Breast epithelium (tissue), 4 donors: ENCODE results near the gene PRR7. TPM values are rescaled to one million over a fixed set of nuclear protein-coding genes. Genes with fewer than 3 reads are reported as not detected.

Experiments used
- DNase-seq, 2 donors: peaks; one replicate each; pipeline ENCODE4 v3.0.0-alpha.2; 2019; ENCODE audit warnings: low spot score in 2 of 2
- H3K27ac ChIP-seq, 2 donors: fragments of 200-600 bp; sonication (generic) in 1 of 2; one replicate each; pipeline ENCODE4 v1.5.1; 2016 to 2019; ENCODE audit warnings: mild to moderate bottlenecking in 1 of 2
- H3K27me3 ChIP-seq, 2 donors: fragments of 200-600 bp; sonication (generic) in 1 of 2; one replicate each; pipeline versions ENCODE4 v1.5.1 to v1.6.0; 2017 to 2019; ENCODE audit warnings: control low read depth in 1 of 2, mild to moderate bottlenecking in 1 of 2
- H3K36me3 ChIP-seq: fragments of 200-600 bp; one replicate; pipeline ENCODE4 v1.5.1; 2019
- H3K4me1 ChIP-seq, 2 donors: fragments of 200-600 bp; sonication (generic); one replicate each; pipeline ENCODE4 v1.5.1; 2016 to 2019; ENCODE audit warnings: control low read depth in 1 of 2
- H3K4me3 ChIP-seq, 3 donors: fragments of 200-600 bp; sonication (generic); 1 replicate in 2 of 3; 2 replicates in 1 of 3; pipeline ENCODE4 v1.5.1; 2016 to 2019; ENCODE audit warnings: mild to moderate bottlenecking in 3 of 3, moderate library complexity in 2 of 3
- H3K9me3 ChIP-seq, 2 donors: fragments of 200-600 bp; sonication (generic) in 1 of 2; one replicate each; pipeline ENCODE4 v1.5.1; 2016 to 2019; ENCODE audit warnings: control low read depth in 1 of 2
- POLR2A ChIP-seq: fragments of 450-650 bp; IDR thresholded peaks from one replicate; pipeline ENCODE4 v1.6.1; 2016; ENCODE audit warnings: antibody characterized with exemption, mild to moderate bottlenecking, moderate library complexity
- POLR2AphosphoS5 ChIP-seq, 3 donors: sonication (generic); formaldehyde crosslinking; IDR thresholded peaks; one replicate each; pipeline ENCODE4 v1.6.1; 2017; ENCODE audit warnings: antibody characterized with exemption in 3 of 3
- intact Hi-C: fragments of 100-400 bp; cut with DNase I; formaldehyde crosslinking; loops from one replicate; pipeline ENCODE4 v1.15.1; 2023; ENCODE audit warnings: low total_unique reads
- total RNA-seq, 3 donors: library from RNA; depleted of rRNA; stranded (reverse); fragments of >200 nt; gene quantifications; one replicate each; pipeline ENCODE4 v1.1.0, GENCODE V29; 2016
- TF ChIP-seq, protein P1 (sequence below), 3 donors: fragments of 450-650 bp; IDR thresholded peaks; one replicate each; pipeline ENCODE4 v1.5.1; 2016 to 2017; ENCODE audit warnings: antibody characterized with exemption in 3 of 3, mild to moderate bottlenecking in 3 of 3, moderate library complexity in 3 of 3

Gene PRR7
- total RNA-seq, 3 donors from 2014 or later = 0.48 to 2.0 (median 1.3) TPM

DNA sequence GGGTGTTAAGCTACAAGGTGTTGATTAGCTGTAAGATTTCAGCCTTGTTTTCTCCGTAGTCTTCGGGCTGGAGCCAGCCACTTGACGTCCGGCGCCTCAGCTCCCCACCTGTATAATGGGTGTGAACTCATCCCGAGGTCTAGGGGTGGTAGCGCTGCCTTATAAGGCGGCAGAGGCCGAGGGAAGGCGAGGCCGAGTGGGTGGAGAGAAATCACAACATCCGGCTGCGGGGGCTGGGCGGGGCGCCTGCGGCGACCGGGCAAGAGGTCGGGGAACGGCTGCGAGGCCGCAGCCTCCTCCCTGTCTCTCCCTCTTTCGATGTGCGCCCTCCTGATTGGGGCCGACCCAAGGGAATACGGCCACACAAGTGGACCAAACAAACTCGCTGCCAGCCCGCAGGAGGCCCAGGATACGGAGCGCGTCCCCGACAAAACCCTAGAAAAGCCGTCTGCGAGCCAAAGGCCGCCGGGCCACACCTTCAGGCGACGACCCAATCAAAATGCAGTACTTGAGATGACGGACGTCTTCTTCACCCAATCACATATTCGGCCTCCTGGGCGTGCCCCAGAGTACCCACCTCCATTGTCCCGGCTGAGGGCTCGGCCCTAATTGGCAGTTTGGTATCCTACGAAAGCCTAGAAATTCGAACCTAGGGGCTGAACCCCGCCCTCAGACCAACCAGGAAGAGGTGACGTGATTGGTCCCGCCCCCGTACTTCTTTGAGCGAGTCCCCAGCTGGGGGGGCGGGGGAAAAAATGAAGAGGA is 20.6 kb upstream of the PRR7 start:
- H3K9me3 ChIP-seq = no peaks in the 10 kb centered on the region
- H3K27me3 ChIP-seq = no peaks in the 10 kb centered on the region
- intact Hi-C loops = loop anchor here (1.0 kb wide), 1 partner anchor 29 kb away; no protein-coding TSS in a partner anchor
- peak overlapping the region; percentile 50 to 88 (median 70) for H3K4me3 ChIP-seq
- H3K4me1 ChIP-seq = peaks cover 5 to 17% of the 10 kb centered on the region in 2 donors
- H3K27ac ChIP-seq = peak overlapping the region; percentile 89 to 96
- peak; percentile 56 for TF ChIP-seq POLR2A
- TF ChIP-seq, protein P1, sequence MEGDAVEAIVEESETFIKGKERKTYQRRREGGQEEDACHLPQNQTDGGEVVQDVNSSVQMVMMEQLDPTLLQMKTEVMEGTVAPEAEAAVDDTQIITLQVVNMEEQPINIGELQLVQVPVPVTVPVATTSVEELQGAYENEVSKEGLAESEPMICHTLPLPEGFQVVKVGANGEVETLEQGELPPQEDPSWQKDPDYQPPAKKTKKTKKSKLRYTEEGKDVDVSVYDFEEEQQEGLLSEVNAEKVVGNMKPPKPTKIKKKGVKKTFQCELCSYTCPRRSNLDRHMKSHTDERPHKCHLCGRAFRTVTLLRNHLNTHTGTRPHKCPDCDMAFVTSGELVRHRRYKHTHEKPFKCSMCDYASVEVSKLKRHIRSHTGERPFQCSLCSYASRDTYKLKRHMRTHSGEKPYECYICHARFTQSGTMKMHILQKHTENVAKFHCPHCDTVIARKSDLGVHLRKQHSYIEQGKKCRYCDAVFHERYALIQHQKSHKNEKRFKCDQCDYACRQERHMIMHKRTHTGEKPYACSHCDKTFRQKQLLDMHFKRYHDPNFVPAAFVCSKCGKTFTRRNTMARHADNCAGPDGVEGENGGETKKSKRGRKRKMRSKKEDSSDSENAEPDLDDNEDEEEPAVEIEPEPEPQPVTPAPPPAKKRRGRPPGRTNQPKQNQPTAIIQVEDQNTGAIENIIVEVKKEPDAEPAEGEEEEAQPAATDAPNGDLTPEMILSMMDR (IDR thresholded peaks at IDR 0.05) = peak in 1 of 3 donors; percentile 6
- peak; percentile 84 to 95 (median 94) for TF ChIP-seq POLR2AphosphoS5 (IDR thresholded peaks at IDR 0.05)
- no peaks in the 10 kb centered on the region for H3K36me3 ChIP-seq
- DNase-seq = peak; percentile 99 to 100

DNA sequence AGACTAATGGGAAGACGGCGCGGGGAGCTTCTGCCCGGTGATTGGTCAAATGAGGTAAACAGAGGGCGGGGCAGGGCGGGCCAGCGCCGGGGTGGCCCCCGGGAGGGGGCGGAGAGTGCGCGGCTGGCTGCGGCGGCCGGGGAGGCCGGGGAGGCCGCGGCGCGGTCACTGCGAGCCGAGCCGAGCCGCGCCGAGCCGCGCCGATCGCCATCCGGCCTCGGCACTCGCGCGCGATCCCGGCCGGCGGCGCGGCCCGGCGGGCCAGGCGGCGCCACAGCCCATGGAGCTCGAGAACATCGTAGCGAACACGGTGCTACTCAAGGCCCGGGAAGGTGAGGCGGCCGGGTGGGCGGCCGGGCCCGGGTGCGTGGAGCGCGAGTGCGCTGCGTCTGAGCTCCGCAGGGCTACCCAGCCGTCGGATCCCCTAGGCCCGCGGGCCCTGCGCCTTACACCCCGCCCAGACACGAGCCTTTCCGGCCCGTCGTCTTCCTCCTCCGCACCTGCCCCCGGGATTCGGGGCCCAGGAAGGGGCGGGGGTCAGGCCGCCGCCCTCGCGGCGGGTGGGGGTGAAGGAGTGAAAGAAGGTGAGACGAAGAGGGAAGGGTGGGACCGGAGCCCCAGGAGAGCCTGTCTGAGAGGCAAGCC is 19.9 kb upstream of the PRR7 start, which contains the start of gene GRK6:
GRK6 (plus strand) TSS at position 111 of the 645 bp plus-strand sequence; CDS start at position 281, 170 bp downstream.
- intact Hi-C loops = loop anchor here (1.0 kb wide), 1 partner anchor 29 kb away; no protein-coding TSS in a partner anchor
- no peak for TF ChIP-seq POLR2A
- TF ChIP-seq, protein P1 (IDR thresholded peaks at IDR 0.05) = no peak
- TF ChIP-seq POLR2AphosphoS5 (IDR thresholded peaks at IDR 0.05) = peak in 2 of 3 donors; percentile 14 to 25
- H3K4me3 ChIP-seq = peak within 1 kb of the TSS; percentile 77 to 88 (median 84)
- peak in 1 of 2 donors; percentile 68 for DNase-seq
- H3K27ac ChIP-seq = peak within 1 kb of the TSS; percentile 91 to 96
- no peaks in the 10 kb centered on the region for H3K27me3 ChIP-seq
- H3K4me1 ChIP-seq = peaks cover 5 to 17% of the 10 kb centered on the region in 2 donors
- H3K9me3 ChIP-seq = no peaks in the 10 kb centered on the region
- H3K36me3 ChIP-seq = no peaks in the 10 kb centered on the region

DNA sequence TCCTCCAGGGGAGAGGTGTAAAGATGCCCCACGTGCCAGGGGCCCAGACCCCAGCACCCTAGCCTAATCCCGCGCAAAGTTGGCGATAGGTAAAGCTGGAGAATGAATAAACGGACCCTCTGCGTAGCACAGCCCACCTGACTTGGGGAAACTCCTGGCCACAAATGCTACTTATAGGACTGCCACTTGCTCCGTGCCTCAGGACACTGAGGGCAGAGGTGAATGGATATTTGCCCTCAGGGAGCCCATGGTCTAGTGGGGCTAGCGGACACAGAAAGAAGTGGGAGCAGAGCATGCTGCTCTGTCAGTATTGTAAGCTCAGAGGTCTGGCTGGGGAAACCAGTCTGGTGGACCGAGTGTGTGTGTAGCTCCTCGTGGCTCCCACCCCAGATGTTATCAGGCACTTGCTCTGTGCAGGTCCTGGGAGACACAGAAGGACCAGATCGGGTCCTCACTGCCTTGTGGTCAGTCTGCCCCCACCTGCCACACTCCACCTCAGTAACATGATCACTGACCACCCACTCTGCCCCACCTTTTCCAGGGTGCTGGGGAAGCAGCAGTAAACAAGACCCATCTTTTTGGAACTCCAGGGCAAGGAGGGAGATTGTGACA is 19.3 kb upstream of the PRR7 start:
- Histone ChIP-seq H3K4me1 (peaks cover 5 to 17% of the 10 kb centered on the region in 2 donors), H3K27ac (peak overlapping the region; percentile 91 to 92), H3K36me3 (no peaks in the 10 kb centered on the region), H3K27me3 (no peaks in the 10 kb centered on the region), H3K9me3 (no peaks in the 10 kb centered on the region), H3K4me3 (peak overlapping the region; percentile 77 to 88 (median 84))
- TF ChIP-seq POLR2AphosphoS5 (IDR thresholded peaks at IDR 0.05) = no peak
- no peak for TF ChIP-seq POLR2A
- TF ChIP-seq, protein P1 (IDR thresholded peaks at IDR 0.05) = no peak
- intact Hi-C loops = no loop called here
- DNase-seq = peak in 1 of 2 donors; percentile 41

DNA sequence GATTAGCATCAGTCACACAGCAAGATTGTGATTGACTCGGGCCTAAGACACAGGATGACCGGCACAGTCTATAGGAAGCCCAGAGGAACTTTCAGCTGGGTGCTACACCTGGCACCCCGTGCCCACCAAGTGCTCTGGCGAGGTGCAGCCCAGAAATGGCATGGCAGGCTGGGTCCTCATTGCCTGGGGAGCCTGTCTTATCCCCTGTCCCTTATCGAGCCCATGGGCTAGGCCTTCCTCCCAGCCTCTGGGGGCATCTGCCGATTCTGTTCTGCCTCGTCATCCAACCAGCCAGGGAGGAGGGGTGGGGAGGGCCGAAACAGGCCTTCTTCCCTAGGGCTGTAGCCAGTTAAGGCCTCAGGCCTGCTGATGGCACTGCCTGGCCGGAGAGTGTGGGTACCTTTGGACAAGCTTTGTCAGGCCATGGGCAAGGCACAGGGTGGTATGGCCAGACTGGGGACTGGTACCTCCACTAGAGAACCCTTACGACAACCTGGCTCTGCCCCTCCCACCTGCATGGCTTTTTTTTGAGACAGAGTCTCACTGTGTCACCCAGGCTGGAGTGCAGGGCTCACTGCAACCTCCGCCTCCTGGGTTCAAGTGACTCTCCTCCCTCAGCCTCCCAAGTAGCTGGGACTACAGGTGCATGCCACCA is 18.6 kb upstream of the PRR7 start:
- H3K27ac ChIP-seq = peak overlapping the region; percentile 91 to 92

More for the DNA sequence above, 18.6 kb upstream of the PRR7 start:
- no peaks in the 10 kb centered on the region for H3K36me3 ChIP-seq
- H3K9me3 ChIP-seq = no peaks in the 10 kb centered on the region
- no peak for DNase-seq
- TF ChIP-seq, protein P1 (IDR thresholded peaks at IDR 0.05) = no peak
- TF ChIP-seq POLR2AphosphoS5 (IDR thresholded peaks at IDR 0.05) = no peak
- TF ChIP-seq POLR2A = no peak
- H3K4me1 ChIP-seq = peaks cover 5 to 17% of the 10 kb centered on the region in 2 donors
- intact Hi-C loops = no loop called here
- H3K27me3 ChIP-seq = no peaks in the 10 kb centered on the region
- H3K4me3 ChIP-seq = peak overlapping the region; percentile 77 to 88 (median 84)
